ENCODE results near the gene HORMAD2. TPM values are rescaled to one million over a fixed set of nuclear protein-coding genes. Genes with fewer than 3 reads are reported as not detected.

HORMAD2 gene
- polyA plus RNA-seq, 4 donors = not detected

DNA sequence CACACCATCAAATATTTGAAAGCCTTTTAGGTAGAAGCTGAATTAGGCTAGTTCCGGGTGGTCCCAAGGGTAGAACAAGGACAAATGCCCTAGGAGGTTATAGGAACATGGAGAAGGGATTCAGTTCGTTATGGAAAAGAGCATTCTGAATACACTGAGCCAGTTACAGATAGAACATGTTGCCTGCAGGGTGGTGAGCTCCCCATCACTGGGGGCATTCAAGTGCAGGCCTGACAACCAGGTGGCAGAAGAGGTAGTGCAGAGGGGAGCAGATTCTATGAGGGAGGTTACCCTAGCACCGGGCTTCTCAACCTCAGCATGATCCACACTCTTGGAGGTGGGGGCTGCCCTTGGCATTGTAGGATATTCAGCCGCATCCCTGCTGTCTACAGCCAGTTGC is 142.1 kb downstream of the HORMAD2 start:
- no peak for DNase-seq (ENCODE audit: low read depth in 4 of 4, low spot score in 3 of 4)

DNA sequence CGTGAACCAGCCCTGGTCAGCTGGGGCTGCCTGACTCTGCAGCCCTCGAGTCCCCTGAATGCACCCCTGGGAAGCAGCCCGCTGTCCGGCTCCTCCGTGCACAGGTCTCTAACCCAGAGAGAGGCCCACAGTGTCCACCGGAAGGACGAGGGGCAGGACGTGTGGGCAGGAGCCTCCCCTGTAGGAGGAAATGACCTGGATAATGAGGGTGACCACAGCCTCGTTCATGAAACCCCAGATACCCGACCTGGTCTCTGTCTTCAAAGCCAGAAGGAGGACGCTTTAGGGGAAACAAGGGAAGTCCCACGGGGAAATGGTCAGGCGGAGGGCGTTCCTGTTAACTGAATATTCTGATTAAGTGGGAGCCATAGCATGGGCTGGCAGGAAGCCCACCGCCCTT is 143.0 kb downstream of the HORMAD2 start:
- no peak for DNase-seq (ENCODE audit: low read depth in 4 of 4, low spot score in 3 of 4)

DNA sequence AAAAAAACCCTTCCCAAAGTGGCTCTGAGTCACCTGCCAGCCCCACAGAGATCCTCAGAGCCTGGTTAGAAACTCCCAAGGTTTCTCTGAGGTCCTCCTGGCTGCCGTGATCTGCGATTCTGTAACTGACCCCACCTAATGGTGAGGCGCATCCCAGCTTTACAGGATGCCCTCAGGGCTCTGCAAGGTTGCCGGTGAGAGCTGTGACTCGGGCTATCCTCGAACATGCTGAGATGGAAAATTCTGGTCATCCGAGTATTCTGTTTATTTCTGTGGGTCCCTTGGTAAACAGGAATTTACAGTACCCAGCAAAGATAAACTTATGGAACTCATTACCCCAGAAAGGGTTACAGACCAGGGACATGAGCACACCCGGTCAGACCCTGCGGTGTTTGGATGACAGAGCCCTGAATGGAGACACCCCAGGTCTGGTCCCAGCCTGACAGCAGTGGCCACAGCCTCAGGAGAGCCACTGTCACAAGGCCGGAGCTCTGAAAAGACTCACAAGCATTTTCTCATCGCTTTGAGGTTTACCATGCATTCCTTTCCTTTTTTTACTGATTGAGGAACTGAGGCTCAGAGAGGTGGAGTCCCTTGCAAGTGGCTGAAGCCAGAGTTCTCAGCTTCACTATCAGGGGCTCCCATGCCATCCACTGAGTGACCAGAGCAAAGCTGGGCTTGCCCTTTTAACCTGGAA is 144.0 kb downstream of the HORMAD2 start:
- DNase-seq (ENCODE audit: low read depth in 4 of 4, low spot score in 3 of 4) = no peak

DNA sequence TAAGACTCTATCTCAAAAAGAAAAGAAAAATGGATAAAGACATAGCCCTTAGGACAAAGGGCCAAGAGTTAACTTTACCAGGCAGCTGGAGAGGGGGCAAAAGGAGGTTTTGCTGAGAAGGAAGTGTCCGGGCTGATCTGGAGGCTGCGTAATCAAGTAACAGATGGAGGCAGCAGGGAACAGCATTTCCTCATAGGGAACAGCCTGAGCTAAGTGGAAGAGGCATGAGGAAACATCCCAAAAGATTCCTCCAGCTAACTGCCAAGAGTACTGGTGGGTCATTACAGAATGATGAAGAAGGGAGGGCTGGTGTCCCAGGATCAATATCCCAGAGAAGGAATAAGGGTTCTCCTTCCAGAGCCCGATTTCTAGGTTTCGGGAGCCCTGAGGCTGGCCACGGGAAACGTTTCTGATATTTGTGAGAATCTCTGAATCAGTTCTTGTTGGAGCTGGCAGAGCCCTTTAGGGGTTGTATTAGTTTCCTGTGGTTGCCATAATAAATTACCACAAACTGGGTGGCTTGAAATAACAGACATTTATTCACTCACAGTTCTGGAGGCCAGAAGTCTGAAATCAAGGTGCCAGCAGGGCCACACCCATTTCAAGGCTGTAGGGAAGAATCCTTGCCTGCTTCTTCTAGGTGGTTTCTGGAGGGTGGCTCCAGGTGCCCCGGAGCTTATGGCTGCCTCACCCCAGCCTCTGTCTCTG is 145.1 kb downstream of the HORMAD2 start:
- no peak for DNase-seq (ENCODE audit: low read depth in 4 of 4, low spot score in 3 of 4)

DNA sequence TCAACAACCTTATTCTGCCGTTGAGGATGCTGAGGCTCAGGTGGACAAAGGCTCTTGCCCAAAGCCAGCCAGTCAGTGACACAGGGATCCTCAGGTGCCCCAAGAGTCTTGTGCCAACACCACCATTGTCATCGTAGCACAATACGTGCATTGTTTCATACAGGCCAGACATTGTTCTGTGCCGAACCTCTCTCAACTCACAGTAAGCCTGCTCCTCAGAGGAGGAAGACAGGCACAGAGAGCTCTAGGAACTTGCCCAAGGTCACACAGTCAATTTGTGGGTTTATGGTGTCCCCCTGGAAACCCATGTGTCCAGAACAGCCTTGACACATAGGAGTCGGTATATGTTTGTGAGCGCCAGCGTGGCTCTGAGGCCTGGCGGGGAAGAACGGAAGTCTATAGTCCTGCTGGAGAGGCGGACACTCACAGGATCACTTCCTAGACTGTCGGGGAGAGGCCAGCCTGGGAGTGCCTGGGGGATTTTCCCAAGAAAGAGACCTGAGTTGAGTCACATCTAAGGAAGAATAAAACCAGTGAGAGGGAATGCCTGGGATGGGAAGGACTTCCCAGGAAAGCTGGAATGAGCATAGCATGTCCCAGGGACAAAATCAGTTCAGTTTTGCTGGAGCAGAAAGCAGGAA is 146.0 kb downstream of the HORMAD2 start:
- DNase-seq (ENCODE audit: low read depth in 4 of 4, low spot score in 3 of 4) = no peak

Other genes starting within 250 kb of the HORMAD2 start
- 10 to 100 TPM; 37.0 to 57.0 (median 42.3) TPM for gene ASCC2, start 242.2 kb upstream of the HORMAD2 start, polyA plus RNA-seq (ENCODE audit: insufficient read length in 4 of 4)
- 10 to 100 TPM; 32.8 to 50.5 (median 33.6) TPM for gene MTMR3, start 197.3 kb upstream of the HORMAD2 start, polyA plus RNA-seq (ENCODE audit: insufficient read length in 4 of 4)
- 1 to 10 TPM; 1.6 to 2.3 (median 1.8) TPM for gene LIF, start 166.3 kb downstream of the HORMAD2 start, polyA plus RNA-seq (ENCODE audit: insufficient read length in 4 of 4)
- 1 to 10 TPM in 1 of 4 donors, under 1 TPM in 1, not detected in 2; 0.20 to 2.3 TPM for gene OSM, start 186.4 kb downstream of the HORMAD2 start, polyA plus RNA-seq (ENCODE audit: insufficient read length in 4 of 4)
- gene CASTOR1, start 209.0 kb downstream of the HORMAD2 start, polyA plus RNA-seq (ENCODE audit: insufficient read length in 4 of 4) = 10 to 100 TPM in 3 of 4 donors, 1 to 10 TPM in 1; 9.0 to 14.4 (median 11.9) TPM
- 10 to 100 TPM; 12.1 to 19.9 (median 12.8) TPM for gene TBC1D10A, start 246.5 kb downstream of the HORMAD2 start, polyA plus RNA-seq (ENCODE audit: insufficient read length in 4 of 4)

Data from left renal pelvis (tissue), 4 donors.